ENCODE measurements around the gene CHRD.

GRCh38 chr3:184379358-184380184 is at the start of gene CHRD:
- TF ChIP-seq, protein P1, sequence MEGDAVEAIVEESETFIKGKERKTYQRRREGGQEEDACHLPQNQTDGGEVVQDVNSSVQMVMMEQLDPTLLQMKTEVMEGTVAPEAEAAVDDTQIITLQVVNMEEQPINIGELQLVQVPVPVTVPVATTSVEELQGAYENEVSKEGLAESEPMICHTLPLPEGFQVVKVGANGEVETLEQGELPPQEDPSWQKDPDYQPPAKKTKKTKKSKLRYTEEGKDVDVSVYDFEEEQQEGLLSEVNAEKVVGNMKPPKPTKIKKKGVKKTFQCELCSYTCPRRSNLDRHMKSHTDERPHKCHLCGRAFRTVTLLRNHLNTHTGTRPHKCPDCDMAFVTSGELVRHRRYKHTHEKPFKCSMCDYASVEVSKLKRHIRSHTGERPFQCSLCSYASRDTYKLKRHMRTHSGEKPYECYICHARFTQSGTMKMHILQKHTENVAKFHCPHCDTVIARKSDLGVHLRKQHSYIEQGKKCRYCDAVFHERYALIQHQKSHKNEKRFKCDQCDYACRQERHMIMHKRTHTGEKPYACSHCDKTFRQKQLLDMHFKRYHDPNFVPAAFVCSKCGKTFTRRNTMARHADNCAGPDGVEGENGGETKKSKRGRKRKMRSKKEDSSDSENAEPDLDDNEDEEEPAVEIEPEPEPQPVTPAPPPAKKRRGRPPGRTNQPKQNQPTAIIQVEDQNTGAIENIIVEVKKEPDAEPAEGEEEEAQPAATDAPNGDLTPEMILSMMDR (IDR thresholded peaks at IDR 0.05) = no peak
- TF ChIP-seq POLR2AphosphoS5 (IDR thresholded peaks at IDR 0.05) (no peak), POLR2A (IDR thresholded peaks at IDR 0.05) (no peak)
